IPS-NIHi7 (cell line): Measurements from ENCODE around the gene EID1.
"Not testable (repeated sequence)": the region's sequence is repeated elsewhere in the genome, so short reads cannot be mapped to it uniquely, and the experiment has no call there.

Source experiments
- DNase-seq: peaks from one replicate; pipeline ENCODE4 v3.0.0; 2012; ENCODE audit warnings: mixed read lengths; ENCODE audit errors: extremely low spot score

Gene EID1

GRCh38 chr15:48909313-48909712, 31.4 kb downstream of the EID1 start:
- not testable (repeated sequence) for DNase-seq

GRCh38 chr15:48910554-48910953, 32.6 kb downstream of the EID1 start:
- DNase-seq, result not testable (repeated sequence)

GRCh38 chr15:48913141-48913540, 35.2 kb downstream of the EID1 start:
- no peak for DNase-seq

GRCh38 chr15:48914717-48915116, 36.8 kb downstream of the EID1 start:
- DNase-seq, result no peak

GRCh38 chr15:48915861-48916260, 37.9 kb downstream of the EID1 start:
- DNase-seq, result no peak

- DNase-seq, result no peak
Measured at GRCh38 chr15:48916721-48917120, 38.8 kb downstream of the EID1 start.

- no peak for DNase-seq
Measured at GRCh38 chr15:48922046-48922445, 44.1 kb downstream of the EID1 start.

- no peak for DNase-seq
Measured at GRCh38 chr15:48924528-48925393, 46.8 kb downstream of the EID1 start.

- peak; percentile 16 for DNase-seq
Measured at GRCh38 chr15:48925714-48926223, 47.8 kb downstream of the EID1 start.

GRCh38 chr15:48928877-48929538, 51.1 kb downstream of the EID1 start:
- no peak for DNase-seq

- no peak for DNase-seq
Measured at GRCh38 chr15:48929661-48930060, 51.7 kb downstream of the EID1 start.
